ENCODE results near the gene LAMTOR3. TPM values are rescaled to one million over a fixed set of nuclear protein-coding genes. Genes with fewer than 3 reads are reported as not detected.

LAMTOR3 gene
- total and polyA plus RNA-seq, 9 of the 15 experiments (the other 6 are each of a cell fraction or from before 2014, with no cell fraction given), result 17.9 to 146 (median 59.4) TPM

DNA sequence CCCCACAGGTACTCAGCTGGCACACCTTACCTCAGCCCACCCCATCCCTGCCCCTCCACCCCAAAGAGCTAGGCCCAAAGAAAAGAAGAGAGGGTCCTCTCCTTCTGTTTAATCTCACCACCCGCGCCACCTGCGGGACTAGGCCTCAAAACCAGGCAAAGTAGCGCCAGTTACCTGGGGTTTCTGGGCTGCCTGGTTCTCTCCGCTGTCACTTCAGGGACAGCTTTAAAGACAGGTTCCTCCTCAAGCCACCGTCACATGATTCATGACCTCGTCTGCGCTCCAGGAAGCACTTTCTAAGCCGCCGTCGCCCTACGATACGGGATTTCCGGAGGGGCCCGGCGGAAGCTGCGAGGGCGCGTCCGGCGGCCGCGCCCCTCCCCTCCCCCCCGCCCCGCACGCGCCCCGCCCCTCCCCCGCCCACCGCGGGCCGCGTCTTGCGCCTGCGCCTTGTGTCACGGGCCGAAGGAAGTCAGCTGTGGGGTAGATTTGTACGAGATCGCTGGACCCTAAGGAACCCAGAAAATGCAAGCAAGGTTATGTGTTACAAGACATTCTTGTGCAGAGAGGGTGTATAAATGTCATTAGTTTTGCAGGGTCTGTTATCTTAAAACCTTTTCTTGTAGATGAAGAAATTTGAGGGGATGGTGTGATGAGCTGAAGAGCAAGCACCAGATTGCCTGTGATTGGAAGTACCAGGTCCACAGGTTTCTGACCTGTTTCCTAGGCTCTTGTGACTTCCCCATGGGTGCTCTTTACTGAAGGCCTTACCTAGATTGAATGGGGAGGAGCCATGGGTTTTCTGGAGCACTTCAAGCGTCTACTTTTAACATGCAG, at the start of gene LAMTOR3 (continued):
- TF ChIP-seq RERE (CRISPR knock-in tag; IDR thresholded peaks at IDR 0.05; ENCODE audit: borderline replicate concordance), result no peak
- TF ChIP-seq NUFIP1 (IDR thresholded peaks at IDR 0.05; ENCODE audit: partially characterized antibody), result no peak
- no peak for TF ChIP-seq NFIC (IDR thresholded peaks at IDR 0.05)
- no peak for TF ChIP-seq ZNF431 (CRISPR knock-in tag; IDR thresholded peaks at IDR 0.05)
- TF ChIP-seq HNRNPK (IDR thresholded peaks at IDR 0.05; ENCODE audit: low read depth, low read length, poor library complexity, severe bottlenecking), result no peak
- TF ChIP-seq, protein P1, sequence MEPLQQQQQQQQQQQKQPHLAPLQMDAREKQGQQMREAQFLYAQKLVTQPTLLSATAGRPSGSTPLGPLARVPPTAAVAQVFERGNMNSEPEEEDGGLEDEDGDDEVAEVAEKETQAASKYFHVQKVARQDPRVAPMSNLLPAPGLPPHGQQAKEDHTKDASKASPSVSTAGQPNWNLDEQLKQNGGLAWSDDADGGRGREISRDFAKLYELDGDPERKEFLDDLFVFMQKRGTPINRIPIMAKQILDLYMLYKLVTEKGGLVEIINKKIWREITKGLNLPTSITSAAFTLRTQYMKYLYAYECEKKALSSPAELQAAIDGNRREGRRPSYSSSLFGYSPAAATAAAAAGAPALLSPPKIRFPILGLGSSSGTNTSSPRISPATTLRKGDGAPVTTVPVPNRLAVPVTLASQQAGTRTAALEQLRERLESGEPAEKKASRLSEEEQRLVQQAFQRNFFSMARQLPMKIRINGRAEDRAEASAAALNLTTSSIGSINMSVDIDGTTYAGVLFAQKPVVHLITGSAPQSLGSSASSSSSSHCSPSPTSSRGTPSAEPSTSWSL (CRISPR knock-in tag; IDR thresholded peaks at IDR 0.05; ENCODE audit: borderline replicate concordance), result no peak
- TF ChIP-seq ASH1L (IDR thresholded peaks at IDR 0.05; ENCODE audit: borderline replicate concordance, low read depth, partially characterized antibody), result no peak
- TF ChIP-seq ZSCAN32 (CRISPR knock-in tag; IDR thresholded peaks at IDR 0.05), result no peak
- TF ChIP-seq EZH2 (IDR thresholded peaks at IDR 0.05; ENCODE audit: borderline replicate concordance, low read depth, low read length), result no peak
- no peak for TF ChIP-seq GTF2F1 (IDR thresholded peaks at IDR 0.05; ENCODE audit: low read depth, low read length)
- TF ChIP-seq CBX8 (IDR thresholded peaks at IDR 0.05; ENCODE audit: borderline replicate concordance, extremely low read depth, low read depth, low read length, poor library complexity, severe bottlenecking), result no peak
- TF ChIP-seq ZNF24 (IDR thresholded peaks at IDR 0.05), result 0 out of 2 replicates have a peak, but pooled peaks have one; percentile 55
- no peak for TF ChIP-seq ZNF134 (CRISPR knock-in tag; conservative IDR thresholded peaks at IDR 0.05)
- TF ChIP-seq CTBP1 (IDR thresholded peaks at IDR 0.05; ENCODE audit: borderline replicate concordance), result no peak
- peak in 1 of 2 experiments; percentile 31 for TF ChIP-seq E2F6 (IDR thresholded peaks at IDR 0.05; ENCODE audit: borderline replicate concordance in 1 of 2, extremely low read depth in 1 of 2, insufficient read depth in 1 of 2, insufficient read length in 1 of 2, low read depth in 1 of 2, low read length in 1 of 2, poor library complexity in 1 of 2, severe bottlenecking in 1 of 2)
- TF ChIP-seq TAF15 (IDR thresholded peaks at IDR 0.05; ENCODE audit: low read depth, low read length), result no peak
- peak; percentile 59; the same call in 1 of the 2 replicates for TF ChIP-seq MTA1 (IDR thresholded peaks at IDR 0.05; ENCODE audit: borderline replicate concordance)
- TF ChIP-seq ZBTB17 (CRISPR knock-in tag; IDR thresholded peaks at IDR 0.05), result no peak
